ENCODE results near the gene ZCCHC24.

ZCCHC24 gene

GRCh38 chr10:79375321-79376077, 69.9 kb downstream of the ZCCHC24 start:
- FAIRE-seq (no peak), DNase-seq (ENCODE audit: insufficient read length) (no peak)
- no peak for TF ChIP-seq POLR2A (IDR thresholded peaks at IDR 0.05; ENCODE audit: low read depth, low read length)
- no peak for TF ChIP-seq TAF1 (IDR thresholded peaks at IDR 0.05; ENCODE audit: borderline replicate concordance, low read depth, low read length)
- no peak for TF ChIP-seq POLR2AphosphoS5 (IDR thresholded peaks at IDR 0.05; ENCODE audit: low read depth, low read length)

- DNase-seq (ENCODE audit: insufficient read length) (peak; percentile 74), FAIRE-seq (peak; percentile 50)
- TF ChIP-seq POLR2AphosphoS5 (IDR thresholded peaks at IDR 0.05; ENCODE audit: low read depth, low read length) (no peak), POLR2A (IDR thresholded peaks at IDR 0.05; ENCODE audit: low read depth, low read length) (no peak), TAF1 (IDR thresholded peaks at IDR 0.05; ENCODE audit: borderline replicate concordance, low read depth, low read length) (no peak)
These were observed 70.9 kb downstream of the ZCCHC24 start for GRCh38 chr10:79374312-79375191.

DNA sequence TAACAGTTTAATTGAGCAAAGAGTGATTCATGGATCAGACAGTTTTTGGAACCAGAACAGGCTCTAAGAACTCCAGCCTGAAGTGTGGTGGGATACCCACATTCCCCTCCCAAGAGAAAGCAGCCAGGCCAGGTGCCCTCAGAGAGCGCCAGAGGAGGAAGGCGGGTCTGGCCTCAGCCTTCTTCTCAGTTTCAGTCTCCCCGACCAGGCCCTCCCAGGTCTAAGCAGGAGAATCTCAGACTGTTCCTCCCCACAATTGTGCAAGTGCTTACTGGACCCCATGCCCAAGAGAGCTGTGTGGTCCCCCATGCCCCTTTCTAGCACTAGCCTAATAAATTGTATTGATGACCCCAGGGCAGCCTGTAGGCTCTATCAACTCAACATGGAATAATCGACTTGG, 72.6 kb downstream of the ZCCHC24 start:
- DNase-seq (ENCODE audit: insufficient read length) (no peak), FAIRE-seq (no peak)
- TF ChIP-seq TAF1 (IDR thresholded peaks at IDR 0.05; ENCODE audit: borderline replicate concordance, low read depth, low read length) (no peak), POLR2AphosphoS5 (IDR thresholded peaks at IDR 0.05; ENCODE audit: low read depth, low read length) (no peak), POLR2A (IDR thresholded peaks at IDR 0.05; ENCODE audit: low read depth, low read length) (no peak)

DNA sequence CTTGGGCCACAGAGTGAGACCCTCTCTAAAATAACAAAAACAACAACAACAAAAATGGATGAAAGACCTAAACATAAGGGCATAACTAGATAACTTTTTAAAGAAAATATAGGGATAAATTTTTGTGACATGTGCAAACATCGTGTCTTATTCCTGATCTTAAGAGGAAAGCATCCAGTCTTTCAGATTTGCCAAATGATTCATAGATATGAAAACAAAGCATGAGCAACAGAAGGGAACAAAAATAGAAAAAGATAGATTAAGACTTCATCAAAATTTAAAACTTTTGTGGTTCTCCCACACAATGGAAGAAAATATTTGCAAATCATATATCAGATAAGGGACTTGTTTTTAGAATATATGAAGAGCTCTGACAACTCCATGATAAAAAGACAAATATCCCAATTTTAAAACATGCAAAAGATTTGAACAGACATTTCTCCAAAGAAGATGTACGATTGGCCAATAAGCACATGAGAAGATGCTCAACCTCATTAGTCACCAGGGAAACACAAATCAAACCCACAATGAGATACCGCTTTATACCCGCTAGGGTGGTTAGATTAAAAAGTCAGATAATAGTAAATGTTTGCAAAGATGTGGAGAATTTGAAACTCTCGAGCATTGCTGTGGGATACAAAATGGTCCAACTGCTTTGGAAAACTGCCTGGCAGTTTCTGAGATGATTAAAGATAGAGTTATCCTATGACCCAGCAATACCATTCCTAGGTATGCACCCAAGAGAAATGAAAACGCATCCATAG, 77.8 kb downstream of the ZCCHC24 start:
- no peak for TF ChIP-seq POLR2A (IDR thresholded peaks at IDR 0.05; ENCODE audit: low read depth, low read length)
- TF ChIP-seq TAF1 (IDR thresholded peaks at IDR 0.05; ENCODE audit: borderline replicate concordance, low read depth, low read length): no peak
- TF ChIP-seq POLR2AphosphoS5 (IDR thresholded peaks at IDR 0.05; ENCODE audit: low read depth, low read length): no peak
- DNase-seq (ENCODE audit: insufficient read length): no peak
- FAIRE-seq: no peak

- DNase-seq (ENCODE audit: insufficient read length): no peak
- FAIRE-seq: no peak
- TF ChIP-seq POLR2A (IDR thresholded peaks at IDR 0.05; ENCODE audit: low read depth, low read length) (no peak), POLR2AphosphoS5 (IDR thresholded peaks at IDR 0.05; ENCODE audit: low read depth, low read length) (no peak), TAF1 (IDR thresholded peaks at IDR 0.05; ENCODE audit: borderline replicate concordance, low read depth, low read length) (no peak)
These were observed 83.6 kb downstream of the ZCCHC24 start for GRCh38 chr10:79361726-79362397.

- no peak for FAIRE-seq
- DNase-seq (ENCODE audit: insufficient read length): no peak
- no peak for TF ChIP-seq POLR2A (IDR thresholded peaks at IDR 0.05; ENCODE audit: low read depth, low read length)
- no peak for TF ChIP-seq POLR2AphosphoS5 (IDR thresholded peaks at IDR 0.05; ENCODE audit: low read depth, low read length)
- TF ChIP-seq TAF1 (IDR thresholded peaks at IDR 0.05; ENCODE audit: borderline replicate concordance, low read depth, low read length): no peak
These were observed 84.7 kb downstream of the ZCCHC24 start for GRCh38 chr10:79360499-79361342.

- DNase-seq (ENCODE audit: insufficient read length) (no peak), FAIRE-seq (no peak)
- TF ChIP-seq POLR2A (IDR thresholded peaks at IDR 0.05; ENCODE audit: low read depth, low read length) (no peak), TAF1 (IDR thresholded peaks at IDR 0.05; ENCODE audit: borderline replicate concordance, low read depth, low read length) (no peak), POLR2AphosphoS5 (IDR thresholded peaks at IDR 0.05; ENCODE audit: low read depth, low read length) (no peak)
These were observed 85.5 kb downstream of the ZCCHC24 start for GRCh38 chr10:79359816-79360498.

- DNase-seq (ENCODE audit: insufficient read length) (no peak), FAIRE-seq (no peak)
- TF ChIP-seq TAF1 (IDR thresholded peaks at IDR 0.05; ENCODE audit: borderline replicate concordance, low read depth, low read length) (no peak), POLR2AphosphoS5 (IDR thresholded peaks at IDR 0.05; ENCODE audit: low read depth, low read length) (no peak), POLR2A (IDR thresholded peaks at IDR 0.05; ENCODE audit: low read depth, low read length) (no peak)
These were observed 86.6 kb downstream of the ZCCHC24 start for GRCh38 chr10:79358811-79359210.

- no peak for DNase-seq (ENCODE audit: insufficient read length)
- no peak for TF ChIP-seq POLR2A (IDR thresholded peaks at IDR 0.05; ENCODE audit: low read depth, low read length)
- FAIRE-seq: no peak
These were observed 88.2 kb downstream of the ZCCHC24 start for GRCh38 chr10:79357180-79357579.

DNA sequence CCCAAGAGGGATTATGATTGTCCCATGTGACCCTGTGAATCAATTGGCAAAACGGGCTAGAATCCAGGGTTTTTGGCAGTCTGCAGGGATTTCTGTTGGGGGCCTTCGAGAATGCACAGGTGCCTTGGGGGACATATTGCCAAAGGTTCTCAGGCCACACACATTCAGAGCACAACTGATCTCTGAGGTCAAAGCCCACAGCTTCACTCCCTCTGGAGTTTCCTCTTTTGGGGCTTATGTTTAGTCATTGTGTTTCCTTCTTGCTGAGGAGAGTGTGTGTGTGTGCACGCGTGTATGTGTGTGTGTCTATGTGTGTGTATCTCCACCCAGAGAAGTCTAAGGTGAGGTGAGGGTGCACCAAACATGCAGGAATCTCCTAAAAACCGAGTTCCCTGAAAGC, 89.3 kb downstream of the ZCCHC24 start:
- 0 out of 2 replicates have a peak, but pooled peaks have one; percentile 36 for TF ChIP-seq POLR2A (IDR thresholded peaks at IDR 0.05; ENCODE audit: low read depth, low read length)
- no peak for TF ChIP-seq TAF1 (IDR thresholded peaks at IDR 0.05; ENCODE audit: borderline replicate concordance, low read depth, low read length)
- TF ChIP-seq POLR2AphosphoS5 (IDR thresholded peaks at IDR 0.05; ENCODE audit: low read depth, low read length): no peak
- no peak for FAIRE-seq

More for the DNA sequence above, 89.3 kb downstream of the ZCCHC24 start:
- DNase-seq (ENCODE audit: insufficient read length): no peak
